Hepatocyte (in vitro differentiated cells): Measurements from ENCODE around the gene PHOX2B.

Experiments
- CTCF ChIP-seq: fragments of 200-600 bp; sonication (generic); IDR thresholded peaks from 2 replicates; pipeline ENCODE4 v1.5.1; 2016; ENCODE audit warnings: antibody characterized with exemption, mild to moderate bottlenecking; ENCODE audit not compliant: poor library complexity
- EZH2 ChIP-seq: fragments of 200-600 bp; sonication (generic); IDR thresholded peaks from 2 replicates; pipeline ENCODE4 v1.6.1; 2016; ENCODE audit warnings: antibody characterized with exemption, mild to moderate bottlenecking, borderline replicate concordance
- EZH2phosphoT487 ChIP-seq: fragments of 200-600 bp; sonication (generic); IDR thresholded peaks from one replicate; pipeline ENCODE4 v1.6.1; 2018; ENCODE audit warnings: antibody characterized with exemption, mild to moderate bottlenecking, low read depth, moderate library complexity; ENCODE audit not compliant: unreplicated experiment, severe bottlenecking

- no peak for TF ChIP-seq CTCF
- TF ChIP-seq EZH2phosphoT487 = no peak
- no peak for TF ChIP-seq EZH2
Measured at GRCh38 chr4:41787931-41788330, 39.4 kb upstream of the PHOX2B start.
